ENCODE results near the gene PPP2R2C. TPM values are rescaled to one million over a fixed set of nuclear protein-coding genes. Genes with fewer than 3 reads are reported as not detected.

Gene PPP2R2C
- total and polyA plus RNA-seq, 11 donors, result 0.22 to 20.0 (median 6.8) TPM

GRCh38 chr4:6389142-6389825, 83.1 kb downstream of the PPP2R2C start:
- 61 to 73% (median 65%) methylated on average over 11 to 19 of the region's 19 CpGs for WGBS, 4 donors

GRCh38 chr4:6388713-6389112, 83.7 kb downstream of the PPP2R2C start:
- no peaks in the 10 kb centered on the region for H3K9me3 ChIP-seq
- H3K27ac ChIP-seq, result no peak overlapping the region
- no peaks in the 10 kb centered on the region for H3K36me3 ChIP-seq
- no peak for ATAC-seq
- WGBS, 4 donors, result 56 to 64% (median 61%) methylated on average over 7 to 9 of the region's 9 CpGs
- DNase-seq, result no peak
- peaks cover 0 to 8% (median 3%) of the 10 kb centered on the region in 9 donors for H3K27me3 ChIP-seq
- H3K4me1 ChIP-seq, result peaks cover 0 to 12% (median 0%) of the 10 kb centered on the region in 12 donors
- no peak overlapping the region for H3K4me3 ChIP-seq
- no peak for TF ChIP-seq POLR2A (IDR thresholded peaks at IDR 0.05)
- TF ChIP-seq, protein P1, sequence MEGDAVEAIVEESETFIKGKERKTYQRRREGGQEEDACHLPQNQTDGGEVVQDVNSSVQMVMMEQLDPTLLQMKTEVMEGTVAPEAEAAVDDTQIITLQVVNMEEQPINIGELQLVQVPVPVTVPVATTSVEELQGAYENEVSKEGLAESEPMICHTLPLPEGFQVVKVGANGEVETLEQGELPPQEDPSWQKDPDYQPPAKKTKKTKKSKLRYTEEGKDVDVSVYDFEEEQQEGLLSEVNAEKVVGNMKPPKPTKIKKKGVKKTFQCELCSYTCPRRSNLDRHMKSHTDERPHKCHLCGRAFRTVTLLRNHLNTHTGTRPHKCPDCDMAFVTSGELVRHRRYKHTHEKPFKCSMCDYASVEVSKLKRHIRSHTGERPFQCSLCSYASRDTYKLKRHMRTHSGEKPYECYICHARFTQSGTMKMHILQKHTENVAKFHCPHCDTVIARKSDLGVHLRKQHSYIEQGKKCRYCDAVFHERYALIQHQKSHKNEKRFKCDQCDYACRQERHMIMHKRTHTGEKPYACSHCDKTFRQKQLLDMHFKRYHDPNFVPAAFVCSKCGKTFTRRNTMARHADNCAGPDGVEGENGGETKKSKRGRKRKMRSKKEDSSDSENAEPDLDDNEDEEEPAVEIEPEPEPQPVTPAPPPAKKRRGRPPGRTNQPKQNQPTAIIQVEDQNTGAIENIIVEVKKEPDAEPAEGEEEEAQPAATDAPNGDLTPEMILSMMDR (IDR thresholded peaks at IDR 0.05), result no peak
- intact Hi-C loops (cut with DNase I), result no loop called here

More at GRCh38 chr4:6389142-6389825, 83.1 kb downstream of the PPP2R2C start:
- DNase-seq (peak in 1 of 5 donors; percentile 6), ATAC-seq (no peak)
- intact Hi-C loops (cut with DNase I), result no loop called here
- Histone ChIP-seq H3K9me3 (no peaks in the 10 kb centered on the region), H3K27me3 (peaks cover 0 to 4% (median 0%) of the 10 kb centered on the region in 9 donors), H3K36me3 (no peaks in the 10 kb centered on the region), H3K27ac (no peak overlapping the region), H3K4me3 (no peak overlapping the region), H3K4me1 (peaks cover 0 to 12% (median 0%) of the 10 kb centered on the region in 12 donors)
- TF ChIP-seq POLR2A (IDR thresholded peaks at IDR 0.05), result no peak
- TF ChIP-seq, protein P1 (IDR thresholded peaks at IDR 0.05), result no peak

DNA sequence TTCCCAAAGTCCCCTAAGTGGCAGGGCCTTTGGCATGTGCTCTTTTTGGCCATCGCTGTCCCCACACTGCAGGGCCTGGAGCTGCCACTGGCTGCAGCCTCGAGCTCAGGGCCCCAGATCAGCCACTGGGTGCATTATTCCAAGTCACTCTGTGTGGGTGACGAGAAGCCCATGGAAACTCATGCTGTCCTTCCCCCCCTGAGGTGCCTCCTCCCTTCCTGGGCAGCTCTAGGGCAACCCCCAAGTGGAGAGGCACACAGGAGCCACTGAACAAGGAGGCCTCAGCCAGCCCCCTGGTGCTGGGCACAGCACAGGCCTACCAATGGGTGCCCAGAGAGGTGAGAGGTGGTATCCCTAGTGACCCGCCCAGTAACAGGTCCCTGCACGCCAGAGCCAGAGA, 84.5 kb downstream of the PPP2R2C start:
- Histone ChIP-seq H3K36me3 (no peaks in the 10 kb centered on the region), H3K27me3 (peaks cover 0 to 13% (median 3%) of the 10 kb centered on the region in 9 donors), H3K4me3 (no peak overlapping the region), H3K9me3 (no peaks in the 10 kb centered on the region), H3K4me1 (peaks cover 0 to 12% (median 0%) of the 10 kb centered on the region in 12 donors), H3K27ac (no peak overlapping the region)
- 67 to 82% (median 76%) methylated on average over 5 of the region's 5 CpGs for WGBS, 4 donors
- ATAC-seq (no peak), DNase-seq (peak in 1 of 5 donors; percentile 14)
- intact Hi-C loops (cut with DNase I), result no loop called here
- TF ChIP-seq, protein P1 (IDR thresholded peaks at IDR 0.05), result no peak
- no peak for TF ChIP-seq POLR2A (IDR thresholded peaks at IDR 0.05)

- H3K4me1 ChIP-seq, result peaks cover 0 to 11% (median 0%) of the 10 kb centered on the region in 12 donors
- H3K4me3 ChIP-seq, result no peak overlapping the region
- H3K9me3 ChIP-seq, result no peaks in the 10 kb centered on the region
- no peaks in the 10 kb centered on the region for H3K36me3 ChIP-seq
- DNase-seq (peak in 2 of 5 donors; percentile 29 to 46), ATAC-seq (no peak)
- WGBS, 4 donors, result 60 to 80% (median 63%) methylated on average over 7 of the region's 7 CpGs
- no peak for TF ChIP-seq POLR2A (IDR thresholded peaks at IDR 0.05)
- TF ChIP-seq, protein P1 (IDR thresholded peaks at IDR 0.05), result no peak
- no peak overlapping the region for H3K27ac ChIP-seq
- intact Hi-C loops (cut with DNase I), result no loop called here
- peaks cover 0 to 20% (median 5%) of the 10 kb centered on the region in 9 donors for H3K27me3 ChIP-seq
Measured at GRCh38 chr4:6386091-6386490, 86.3 kb downstream of the PPP2R2C start.

All from heart left ventricle (tissue), 16 donors.